GM11168 (cell line): ENCODE results near the gene RBP7.

Experiments
- in situ Hi-C: fragments of 300-500 bp; cut with MboI; formaldehyde crosslinking; loops from one replicate; pipeline ENCODE4 v1.12.0; 2022; ENCODE audit warnings: low sequenced_read_pairs; ENCODE audit not compliant: unreplicated experiment

Gene RBP7

GRCh38 chr1:10063878-10064277 lies 66.8 kb downstream of the RBP7 start:
- in situ Hi-C loops = no loop called here

- in situ Hi-C loops = no loop called here
These were observed 67.7 kb downstream of the RBP7 start for GRCh38 chr1:10064416-10065343.

- in situ Hi-C loops = no loop called here
These were observed 68.3 kb downstream of the RBP7 start for GRCh38 chr1:10065344-10065685.
